Measurements from ENCODE around the gene UBE3C. TPM values are rescaled to one million over a fixed set of nuclear protein-coding genes. Genes with fewer than 3 reads are reported as not detected.

Gene UBE3C
- total and polyA plus RNA-seq, 2 of the 13 experiments (the other 11 are each of a cell fraction or from before 2014, with no cell fraction given), result 27.0 to 48.2 TPM

DNA sequence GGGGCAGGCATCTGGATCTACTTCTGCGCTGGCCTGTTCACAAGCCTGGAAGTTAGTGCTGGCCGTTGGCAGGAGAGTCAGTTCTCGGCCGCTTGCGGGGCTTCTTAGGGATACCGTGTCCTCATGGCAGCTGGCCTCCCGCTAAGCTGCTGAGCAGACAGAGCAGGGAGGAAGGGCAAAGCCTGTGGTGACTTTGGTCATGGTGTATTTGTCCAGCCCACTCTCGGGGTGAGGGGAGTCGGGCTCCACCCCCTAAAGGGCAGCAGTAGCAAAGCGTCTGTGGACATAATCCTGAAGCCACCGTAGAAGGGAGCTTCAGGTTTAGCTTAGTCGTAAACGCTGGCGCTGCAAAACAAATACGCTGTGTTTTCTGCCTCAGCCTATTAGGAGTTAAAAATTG lies 12.2 kb downstream of the UBE3C start (continued):
- TF ChIP-seq, protein P1, sequence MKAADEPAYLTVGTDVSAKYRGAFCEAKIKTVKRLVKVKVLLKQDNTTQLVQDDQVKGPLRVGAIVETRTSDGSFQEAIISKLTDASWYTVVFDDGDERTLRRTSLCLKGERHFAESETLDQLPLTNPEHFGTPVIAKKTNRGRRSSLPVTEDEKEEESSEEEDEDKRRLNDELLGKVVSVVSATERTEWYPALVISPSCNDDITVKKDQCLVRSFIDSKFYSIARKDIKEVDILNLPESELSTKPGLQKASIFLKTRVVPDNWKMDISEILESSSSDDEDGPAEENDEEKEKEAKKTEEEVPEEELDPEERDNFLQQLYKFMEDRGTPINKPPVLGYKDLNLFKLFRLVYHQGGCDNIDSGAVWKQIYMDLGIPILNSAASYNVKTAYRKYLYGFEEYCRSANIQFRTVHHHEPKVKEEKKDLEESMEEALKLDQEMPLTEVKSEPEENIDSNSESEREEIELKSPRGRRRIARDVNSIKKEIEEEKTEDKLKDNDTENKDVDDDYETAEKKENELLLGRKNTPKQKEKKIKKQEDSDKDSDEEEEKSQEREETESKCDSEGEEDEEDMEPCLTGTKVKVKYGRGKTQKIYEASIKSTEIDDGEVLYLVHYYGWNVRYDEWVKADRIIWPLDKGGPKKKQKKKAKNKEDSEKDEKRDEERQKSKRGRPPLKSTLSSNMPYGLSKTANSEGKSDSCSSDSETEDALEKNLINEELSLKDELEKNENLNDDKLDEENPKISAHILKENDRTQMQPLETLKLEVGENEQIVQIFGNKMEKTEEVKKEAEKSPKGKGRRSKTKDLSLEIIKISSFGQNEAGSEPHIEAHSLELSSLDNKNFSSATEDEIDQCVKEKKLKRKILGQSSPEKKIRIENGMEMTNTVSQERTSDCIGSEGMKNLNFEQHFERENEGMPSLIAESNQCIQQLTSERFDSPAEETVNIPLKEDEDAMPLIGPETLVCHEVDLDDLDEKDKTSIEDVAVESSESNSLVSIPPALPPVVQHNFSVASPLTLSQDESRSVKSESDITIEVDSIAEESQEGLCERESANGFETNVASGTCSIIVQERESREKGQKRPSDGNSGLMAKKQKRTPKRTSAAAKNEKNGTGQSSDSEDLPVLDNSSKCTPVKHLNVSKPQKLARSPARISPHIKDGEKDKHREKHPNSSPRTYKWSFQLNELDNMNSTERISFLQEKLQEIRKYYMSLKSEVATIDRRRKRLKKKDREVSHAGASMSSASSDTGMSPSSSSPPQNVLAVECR (CRISPR knock-in tag; IDR thresholded peaks at IDR 0.05; ENCODE audit: borderline replicate concordance), result peak; percentile 49; the same call in 1 of the 2 replicates
- TF ChIP-seq ZNF224 (CRISPR knock-in tag; IDR thresholded peaks at IDR 0.05) (no peak), ZNF678 (CRISPR knock-in tag; IDR thresholded peaks at IDR 0.05) (no peak), MBNL3 (CRISPR knock-in tag; conservative IDR thresholded peaks at IDR 0.05) (no peak), STAG1 (CRISPR knock-in tag; IDR thresholded peaks at IDR 0.05) (no peak), ZNF780A (CRISPR knock-in tag; IDR thresholded peaks at IDR 0.05) (no peak), RCOR2 (CRISPR knock-in tag; IDR thresholded peaks at IDR 0.05) (no peak), ZMYM4 (CRISPR knock-in tag; IDR thresholded peaks at IDR 0.05) (peak; percentile 63; the same call in 1 of the 2 replicates), U2AF1 (optimal IDR thresholded peaks at IDR 0.05; ENCODE audit: low read depth, low read length) (no peak), MED1 (CRISPR knock-in tag; IDR thresholded peaks at IDR 0.05) (peak; percentile 46; the same call in 1 of the 2 replicates), ZFY (CRISPR knock-in tag; IDR thresholded peaks at IDR 0.05) (no peak)
- TF ChIP-seq, protein P2, sequence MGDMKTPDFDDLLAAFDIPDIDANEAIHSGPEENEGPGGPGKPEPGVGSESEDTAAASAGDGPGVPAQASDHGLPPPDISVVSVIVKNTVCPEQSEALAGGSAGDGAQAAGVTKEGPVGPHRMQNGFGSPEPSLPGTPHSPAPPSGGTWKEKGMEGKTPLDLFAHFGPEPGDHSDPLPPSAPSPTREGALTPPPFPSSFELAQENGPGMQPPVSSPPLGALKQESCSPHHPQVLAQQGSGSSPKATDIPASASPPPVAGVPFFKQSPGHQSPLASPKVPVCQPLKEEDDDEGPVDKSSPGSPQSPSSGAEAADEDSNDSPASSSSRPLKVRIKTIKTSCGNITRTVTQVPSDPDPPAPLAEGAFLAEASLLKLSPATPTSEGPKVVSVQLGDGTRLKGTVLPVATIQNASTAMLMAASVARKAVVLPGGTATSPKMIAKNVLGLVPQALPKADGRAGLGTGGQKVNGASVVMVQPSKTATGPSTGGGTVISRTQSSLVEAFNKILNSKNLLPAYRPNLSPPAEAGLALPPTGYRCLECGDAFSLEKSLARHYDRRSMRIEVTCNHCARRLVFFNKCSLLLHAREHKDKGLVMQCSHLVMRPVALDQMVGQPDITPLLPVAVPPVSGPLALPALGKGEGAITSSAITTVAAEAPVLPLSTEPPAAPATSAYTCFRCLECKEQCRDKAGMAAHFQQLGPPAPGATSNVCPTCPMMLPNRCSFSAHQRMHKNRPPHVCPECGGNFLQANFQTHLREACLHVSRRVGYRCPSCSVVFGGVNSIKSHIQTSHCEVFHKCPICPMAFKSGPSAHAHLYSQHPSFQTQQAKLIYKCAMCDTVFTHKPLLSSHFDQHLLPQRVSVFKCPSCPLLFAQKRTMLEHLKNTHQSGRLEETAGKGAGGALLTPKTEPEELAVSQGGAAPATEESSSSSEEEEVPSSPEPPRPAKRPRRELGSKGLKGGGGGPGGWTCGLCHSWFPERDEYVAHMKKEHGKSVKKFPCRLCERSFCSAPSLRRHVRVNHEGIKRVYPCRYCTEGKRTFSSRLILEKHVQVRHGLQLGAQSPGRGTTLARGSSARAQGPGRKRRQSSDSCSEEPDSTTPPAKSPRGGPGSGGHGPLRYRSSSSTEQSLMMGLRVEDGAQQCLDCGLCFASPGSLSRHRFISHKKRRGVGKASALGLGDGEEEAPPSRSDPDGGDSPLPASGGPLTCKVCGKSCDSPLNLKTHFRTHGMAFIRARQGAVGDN (CRISPR knock-in tag; IDR thresholded peaks at IDR 0.05), result peak; percentile 75
- TF ChIP-seq, protein P3, sequence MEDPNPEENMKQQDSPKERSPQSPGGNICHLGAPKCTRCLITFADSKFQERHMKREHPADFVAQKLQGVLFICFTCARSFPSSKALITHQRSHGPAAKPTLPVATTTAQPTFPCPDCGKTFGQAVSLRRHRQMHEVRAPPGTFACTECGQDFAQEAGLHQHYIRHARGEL (CRISPR knock-in tag; IDR thresholded peaks at IDR 0.05), result no peak
- TF ChIP-seq, protein P4, sequence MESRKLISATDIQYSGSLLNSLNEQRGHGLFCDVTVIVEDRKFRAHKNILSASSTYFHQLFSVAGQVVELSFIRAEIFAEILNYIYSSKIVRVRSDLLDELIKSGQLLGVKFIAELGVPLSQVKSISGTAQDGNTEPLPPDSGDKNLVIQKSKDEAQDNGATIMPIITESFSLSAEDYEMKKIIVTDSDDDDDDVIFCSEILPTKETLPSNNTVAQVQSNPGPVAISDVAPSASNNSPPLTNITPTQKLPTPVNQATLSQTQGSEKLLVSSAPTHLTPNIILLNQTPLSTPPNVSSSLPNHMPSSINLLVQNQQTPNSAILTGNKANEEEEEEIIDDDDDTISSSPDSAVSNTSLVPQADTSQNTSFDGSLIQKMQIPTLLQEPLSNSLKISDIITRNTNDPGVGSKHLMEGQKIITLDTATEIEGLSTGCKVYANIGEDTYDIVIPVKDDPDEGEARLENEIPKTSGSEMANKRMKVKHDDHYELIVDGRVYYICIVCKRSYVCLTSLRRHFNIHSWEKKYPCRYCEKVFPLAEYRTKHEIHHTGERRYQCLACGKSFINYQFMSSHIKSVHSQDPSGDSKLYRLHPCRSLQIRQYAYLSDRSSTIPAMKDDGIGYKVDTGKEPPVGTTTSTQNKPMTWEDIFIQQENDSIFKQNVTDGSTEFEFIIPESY (CRISPR knock-in tag; IDR thresholded peaks at IDR 0.05), result peak; percentile 96
- TF ChIP-seq, protein P5, sequence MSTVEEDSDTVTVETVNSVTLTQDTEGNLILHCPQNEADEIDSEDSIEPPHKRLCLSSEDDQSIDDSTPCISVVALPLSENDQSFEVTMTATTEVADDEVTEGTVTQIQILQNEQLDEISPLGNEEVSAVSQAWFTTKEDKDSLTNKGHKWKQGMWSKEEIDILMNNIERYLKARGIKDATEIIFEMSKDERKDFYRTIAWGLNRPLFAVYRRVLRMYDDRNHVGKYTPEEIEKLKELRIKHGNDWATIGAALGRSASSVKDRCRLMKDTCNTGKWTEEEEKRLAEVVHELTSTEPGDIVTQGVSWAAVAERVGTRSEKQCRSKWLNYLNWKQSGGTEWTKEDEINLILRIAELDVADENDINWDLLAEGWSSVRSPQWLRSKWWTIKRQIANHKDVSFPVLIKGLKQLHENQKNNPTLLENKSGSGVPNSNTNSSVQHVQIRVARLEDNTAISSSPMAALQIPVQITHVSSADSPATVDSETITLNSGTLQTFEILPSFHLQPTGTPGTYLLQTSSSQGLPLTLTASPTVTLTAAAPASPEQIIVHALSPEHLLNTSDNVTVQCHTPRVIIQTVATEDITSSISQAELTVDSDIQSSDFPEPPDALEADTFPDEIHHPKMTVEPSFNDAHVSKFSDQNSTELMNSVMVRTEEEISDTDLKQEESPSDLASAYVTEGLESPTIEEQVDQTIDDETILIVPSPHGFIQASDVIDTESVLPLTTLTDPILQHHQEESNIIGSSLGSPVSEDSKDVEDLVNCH (CRISPR knock-in tag; IDR thresholded peaks at IDR 0.05), result no peak

Data from HepG2 (cell line).